GM19455 (cell line): ENCODE measurements around the gene PTPRM.
"Not testable (repeated sequence)": the region's sequence is repeated elsewhere in the genome, so short reads cannot be mapped to it uniquely, and the experiment has no call there.

ENCODE experiments used
- ATAC-seq: cut with Tn5 transposase; IDR thresholded peaks from one replicate; pipeline ENCODE4 v1.9.1; 2021; ENCODE audit not compliant: unreplicated experiment

The PTPRM gene

GRCh38 chr18:8030201-8030600, 463.1 kb downstream of the PTPRM start:
- no peak for ATAC-seq

DNA sequence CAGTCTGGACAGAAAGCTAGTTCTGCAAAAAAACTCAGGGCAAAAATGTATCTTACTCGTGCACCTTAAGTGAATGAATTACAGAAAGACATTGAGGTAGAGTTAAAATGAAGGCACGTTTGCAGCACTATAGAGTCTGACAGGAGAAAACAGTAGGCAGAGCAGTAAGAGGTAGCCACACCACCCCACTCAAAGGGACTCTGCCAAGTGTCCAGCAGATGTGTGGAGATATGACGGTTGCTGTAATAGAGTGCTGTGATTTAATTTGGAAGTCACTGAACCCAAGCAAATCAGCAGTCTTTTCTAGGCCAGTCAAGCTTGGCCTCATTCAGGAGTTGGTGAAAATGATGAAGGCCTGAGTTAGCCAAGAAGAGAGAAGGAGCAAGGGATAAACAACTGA, 464.4 kb downstream of the PTPRM start:
- no peak for ATAC-seq

- ATAC-seq, result no peak
Measured at GRCh38 chr18:8034674-8035073, 467.6 kb downstream of the PTPRM start.

DNA sequence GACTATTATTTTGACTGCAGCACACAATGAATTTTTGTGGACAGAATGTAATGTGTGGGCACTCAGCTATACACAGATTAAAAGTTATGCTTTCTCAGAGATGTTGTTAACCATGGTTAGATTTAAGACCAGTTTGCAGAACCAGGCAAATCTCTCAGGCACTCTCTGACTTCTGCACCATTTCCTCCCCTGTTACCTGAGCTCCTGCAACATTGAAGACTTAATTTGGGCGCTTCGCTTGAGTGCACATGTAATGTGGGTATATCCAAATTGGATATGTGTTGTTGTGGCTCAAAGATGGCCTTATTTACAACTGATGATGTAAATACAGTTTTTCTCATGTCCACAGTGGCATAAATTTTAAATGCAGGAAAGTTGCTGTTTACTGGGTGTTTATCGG, 469.4 kb downstream of the PTPRM start:
- ATAC-seq, result no peak

- ATAC-seq, result no peak
Measured at GRCh38 chr18:8037296-8037695, 470.2 kb downstream of the PTPRM start.

GRCh38 chr18:8040021-8040420, 472.9 kb downstream of the PTPRM start:
- no peak for ATAC-seq

DNA sequence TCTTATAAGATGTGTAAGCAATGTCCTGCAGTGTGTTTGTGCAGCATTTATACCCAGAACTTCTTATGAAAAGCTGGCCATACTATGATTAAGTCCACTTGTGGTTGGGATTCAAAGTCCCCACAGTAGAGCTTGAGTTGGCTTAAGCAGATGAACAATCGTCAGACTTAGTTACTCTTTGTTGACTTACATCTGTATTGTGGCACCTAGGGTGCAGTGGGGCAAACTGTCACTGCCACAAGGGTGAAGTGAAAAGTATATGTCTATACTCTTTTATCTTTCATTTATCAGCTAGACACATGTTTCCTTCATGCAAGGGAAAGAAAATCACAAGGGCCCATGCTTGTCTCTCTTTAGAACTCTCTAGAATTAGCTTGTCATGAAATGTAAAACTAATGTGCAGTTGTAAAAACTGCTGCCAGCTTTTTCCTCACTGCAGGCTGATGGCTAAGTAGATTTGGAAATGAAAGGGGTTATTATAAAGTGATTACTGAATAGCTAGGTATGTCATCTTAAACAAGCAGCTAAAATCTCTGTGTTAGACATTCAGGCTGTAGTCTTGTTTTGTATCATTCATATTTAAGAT, 474.5 kb downstream of the PTPRM start:
- no peak for ATAC-seq

DNA sequence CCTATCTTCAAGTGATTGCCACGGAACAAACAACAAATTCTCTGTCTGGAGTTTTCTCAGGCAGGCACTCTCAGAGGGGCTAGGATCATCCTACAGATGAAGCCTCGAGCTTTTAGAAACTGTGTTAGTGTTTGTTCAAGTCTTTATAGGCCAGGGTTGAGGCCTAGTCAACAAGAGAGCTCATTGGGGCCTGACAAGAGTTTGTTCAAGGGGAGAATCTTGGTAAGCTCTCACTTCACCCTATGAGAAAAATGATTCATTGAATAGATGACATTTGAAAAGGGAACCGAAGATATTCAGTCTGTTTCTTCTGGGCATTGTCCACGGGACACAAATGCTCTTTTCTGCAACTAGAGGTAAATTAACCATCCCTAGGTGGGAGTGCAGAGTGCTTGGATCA, 476.9 kb downstream of the PTPRM start:
- ATAC-seq, result no peak

GRCh38 chr18:8045160-8045883, 478.2 kb downstream of the PTPRM start:
- no peak for ATAC-seq

- no peak for ATAC-seq
Measured at GRCh38 chr18:8045884-8046281, 478.8 kb downstream of the PTPRM start.

DNA sequence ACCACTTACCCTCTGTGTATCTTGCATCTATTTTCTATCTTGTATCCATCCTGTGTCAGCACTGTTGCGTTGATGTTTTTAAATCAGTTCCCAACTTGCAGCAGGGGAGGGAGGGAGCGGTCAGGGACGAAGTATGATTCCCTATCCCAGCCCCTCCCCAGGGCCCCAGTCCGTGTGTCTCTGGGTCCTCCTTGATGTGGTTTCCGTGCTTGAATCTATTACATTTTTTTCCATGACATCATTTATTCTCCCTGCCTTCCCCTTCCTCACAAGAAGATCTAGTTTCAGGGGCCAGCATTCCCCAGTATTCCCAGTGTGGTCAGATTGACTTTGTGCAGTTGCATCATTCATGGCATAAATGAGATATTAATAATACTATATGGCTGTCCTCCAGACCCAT, 479.3 kb downstream of the PTPRM start:
- ATAC-seq, result no peak

DNA sequence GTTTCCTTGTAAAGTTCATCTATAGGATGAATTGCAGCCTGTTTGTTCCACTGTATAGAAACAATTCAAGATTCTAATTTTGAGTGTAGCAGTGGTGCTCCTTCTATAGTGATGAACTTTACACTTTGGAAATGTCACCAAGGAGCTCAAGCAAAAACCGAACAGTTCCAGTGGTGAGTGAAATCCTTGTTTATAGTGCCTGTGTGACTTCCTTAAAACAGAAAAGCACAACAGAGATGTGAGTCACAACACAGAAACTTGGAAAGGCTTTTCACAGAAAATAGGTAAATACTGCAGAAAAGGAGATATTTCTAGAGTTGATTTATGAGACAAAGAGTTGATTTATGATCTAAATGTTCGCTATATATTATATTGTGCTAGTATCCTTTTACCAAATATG, 482.0 kb downstream of the PTPRM start:
- ATAC-seq, result no peak

DNA sequence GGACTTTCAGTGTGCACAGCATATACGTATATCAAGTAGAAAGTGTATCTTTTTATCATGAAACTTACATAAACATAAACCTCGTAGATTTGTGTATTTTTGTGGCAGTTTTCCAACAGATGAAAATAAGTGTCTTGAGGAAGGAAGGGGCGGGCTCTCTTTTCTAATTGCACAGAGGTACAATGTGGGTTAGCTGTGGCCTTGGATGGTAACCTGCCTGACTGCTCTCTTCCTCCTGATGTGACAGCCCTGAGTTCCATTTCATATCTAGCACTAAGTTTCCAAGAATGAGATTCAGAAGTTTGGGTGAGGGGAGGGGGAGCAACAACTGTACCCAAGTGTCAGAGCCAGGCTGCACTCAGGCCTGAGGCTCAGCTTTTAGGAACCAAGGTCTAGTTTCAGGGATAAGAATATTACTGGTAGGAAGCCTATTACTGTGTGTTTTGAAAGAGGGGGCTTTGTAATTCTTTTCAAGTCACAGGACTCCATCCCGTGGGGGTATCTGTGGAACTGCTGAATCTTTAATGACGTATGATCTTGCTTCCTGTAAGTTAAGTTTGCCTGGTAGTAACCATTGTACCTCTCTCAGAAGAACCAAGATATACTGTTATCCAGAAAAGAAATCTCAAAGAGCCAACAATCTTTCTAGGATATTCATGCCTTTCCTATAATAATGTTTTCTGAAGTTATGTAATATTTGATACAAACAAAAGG, 483.7 kb downstream of the PTPRM start:
- ATAC-seq, result no peak

- no peak for ATAC-seq
Measured at GRCh38 chr18:8051453-8051852, 484.3 kb downstream of the PTPRM start.

- ATAC-seq, result no peak
Measured at GRCh38 chr18:8052237-8052701, 485.2 kb downstream of the PTPRM start.

GRCh38 chr18:8056723-8057122, 489.6 kb downstream of the PTPRM start:
- ATAC-seq, result no peak

- not testable (repeated sequence) for ATAC-seq
Measured at GRCh38 chr18:8063152-8063551, 496.0 kb downstream of the PTPRM start.

DNA sequence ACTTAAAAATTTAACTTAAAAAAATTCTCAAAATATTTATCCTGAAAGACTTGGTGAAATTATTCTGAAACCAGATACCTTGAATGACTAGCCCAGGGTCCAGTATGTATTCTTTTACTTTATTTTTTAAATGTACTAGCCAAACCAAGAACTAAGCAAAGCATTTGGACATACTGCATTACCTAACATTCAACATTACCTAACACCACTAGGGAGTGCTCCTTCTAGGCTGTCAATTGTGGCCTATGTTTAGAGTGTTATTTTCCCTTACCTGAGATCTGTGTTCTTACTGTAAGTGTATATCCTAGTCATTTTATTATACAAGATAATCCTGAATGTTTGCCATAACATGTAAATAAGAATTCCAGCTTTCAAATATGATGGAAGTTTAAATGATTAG, 496.6 kb downstream of the PTPRM start:
- ATAC-seq, result no peak

- no peak for ATAC-seq
Measured at GRCh38 chr18:8065284-8065683, 498.2 kb downstream of the PTPRM start.

- ATAC-seq, result no peak
Measured at GRCh38 chr18:8065773-8066172, 498.7 kb downstream of the PTPRM start.

- no peak for ATAC-seq
Measured at GRCh38 chr18:8069708-8070107, 502.6 kb downstream of the PTPRM start.

DNA sequence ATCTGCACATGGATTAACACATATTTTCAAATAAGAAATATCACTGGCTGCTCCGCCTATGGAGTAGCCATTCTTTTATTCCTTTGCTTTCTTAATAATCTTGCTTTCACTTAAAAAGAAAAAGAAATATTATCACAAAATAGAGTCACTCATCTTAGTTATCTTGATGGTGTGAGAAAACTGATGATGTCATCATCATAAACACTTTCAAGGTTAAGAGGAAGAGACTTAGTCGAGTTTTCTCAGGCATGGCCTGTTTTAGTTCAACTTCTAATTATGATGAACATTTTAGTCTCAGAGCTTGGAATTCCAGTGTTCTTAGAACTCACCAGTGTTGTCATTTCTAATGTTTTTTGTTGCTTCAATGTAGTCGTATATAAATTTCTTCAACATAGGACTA, 506.1 kb downstream of the PTPRM start:
- no peak for ATAC-seq
